GM19455 (cell line): ENCODE results near the gene IDUA.
"Not testable (repeated sequence)": the region's sequence is repeated elsewhere in the genome, so short reads cannot be mapped to it uniquely, and the experiment has no call there.

Experiments
- ATAC-seq: cut with Tn5 transposase; IDR thresholded peaks from one replicate; pipeline ENCODE4 v1.9.1; 2021; ENCODE audit not compliant: unreplicated experiment

Gene IDUA

GRCh38 chr4:1043162-1043561, 56.3 kb downstream of the IDUA start:
- no peak for ATAC-seq

- ATAC-seq: no peak
Measured at GRCh38 chr4:1043651-1044468, 57.0 kb downstream of the IDUA start.

- ATAC-seq: no peak
Measured at GRCh38 chr4:1044469-1045192, 57.8 kb downstream of the IDUA start.

GRCh38 chr4:1045193-1045594, 58.4 kb downstream of the IDUA start:
- ATAC-seq: no peak

GRCh38 chr4:1045595-1046201, 58.9 kb downstream of the IDUA start:
- ATAC-seq: no peak

- not testable (repeated sequence) for ATAC-seq
Measured at GRCh38 chr4:1046581-1047011, 59.8 kb downstream of the IDUA start.

- ATAC-seq: no peak
Measured at GRCh38 chr4:1047106-1047975, 60.5 kb downstream of the IDUA start.

- no peak for ATAC-seq
Measured at GRCh38 chr4:1047976-1048772, 61.3 kb downstream of the IDUA start.

- no peak for ATAC-seq
Measured at GRCh38 chr4:1048773-1049590, 62.1 kb downstream of the IDUA start.

GRCh38 chr4:1049591-1049905, 62.7 kb downstream of the IDUA start:
- ATAC-seq: no peak

- ATAC-seq: no peak
Measured at GRCh38 chr4:1050486-1051213, 63.8 kb downstream of the IDUA start.

GRCh38 chr4:1051472-1051871, 64.6 kb downstream of the IDUA start:
- no peak for ATAC-seq

GRCh38 chr4:1052231-1052671, 65.4 kb downstream of the IDUA start:
- ATAC-seq: no peak

GRCh38 chr4:1053080-1053661, 66.3 kb downstream of the IDUA start:
- no peak for ATAC-seq

GRCh38 chr4:1053891-1054290, 67.0 kb downstream of the IDUA start:
- ATAC-seq: not testable (repeated sequence)
